ENCODE measurements around the gene COL1A1.

COL1A1 gene

DNA sequence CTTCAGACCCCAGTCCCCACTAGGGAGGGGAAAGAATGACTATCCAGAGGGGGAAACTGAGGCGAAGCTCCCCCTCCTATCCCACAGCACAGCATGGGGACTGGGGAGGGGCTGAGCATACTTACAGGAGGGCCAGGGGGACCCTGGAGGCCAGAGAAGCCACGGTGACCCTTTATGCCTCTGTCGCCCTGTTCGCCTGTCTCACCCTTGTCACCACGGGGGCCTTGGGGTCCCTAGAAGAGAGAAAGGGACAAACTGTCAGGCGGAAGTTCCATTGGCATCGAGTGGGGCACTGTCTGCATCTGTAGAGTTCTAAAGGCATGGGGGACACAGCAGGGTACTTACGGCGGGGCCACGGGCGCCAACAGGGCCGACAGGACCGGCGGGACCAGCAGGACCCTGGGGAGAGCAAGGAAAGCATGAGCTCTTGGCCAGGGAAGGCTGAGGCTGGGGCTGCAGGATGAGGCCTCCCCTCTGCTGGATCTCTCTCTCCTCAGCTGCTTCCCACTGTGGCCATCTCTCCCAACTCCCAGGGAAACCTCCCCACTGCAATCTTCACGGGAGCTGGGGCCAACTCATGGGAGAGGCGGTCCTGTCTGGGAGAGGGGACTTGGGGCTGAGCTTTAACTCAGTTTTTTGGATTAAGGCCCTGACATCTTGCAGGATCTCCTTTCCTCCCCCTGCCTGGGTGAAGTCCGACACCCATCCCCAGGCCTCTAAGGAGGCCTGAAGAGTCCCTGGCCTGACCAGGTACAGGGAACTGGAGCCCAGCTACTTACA, 13.5 kb downstream of the COL1A1 start:
- no peak for DNase-seq

DNA sequence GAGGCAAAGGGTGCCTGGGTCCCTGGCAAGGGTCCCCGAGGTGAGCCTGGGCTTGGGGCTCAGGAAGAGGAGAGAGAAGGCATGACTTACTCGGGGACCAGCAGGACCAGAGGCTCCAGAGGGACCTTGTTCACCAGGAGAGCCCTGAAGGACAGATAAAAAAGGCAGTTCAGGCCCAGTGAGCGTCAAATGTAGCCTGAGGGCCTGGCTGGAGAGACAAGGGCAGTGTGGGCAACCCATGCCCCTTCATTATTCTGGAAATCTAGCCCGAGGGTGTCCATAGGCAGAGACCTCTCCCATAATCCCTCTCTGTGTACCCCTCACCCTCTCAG, 14.1 kb downstream of the COL1A1 start:
- DNase-seq, result no peak

DNA sequence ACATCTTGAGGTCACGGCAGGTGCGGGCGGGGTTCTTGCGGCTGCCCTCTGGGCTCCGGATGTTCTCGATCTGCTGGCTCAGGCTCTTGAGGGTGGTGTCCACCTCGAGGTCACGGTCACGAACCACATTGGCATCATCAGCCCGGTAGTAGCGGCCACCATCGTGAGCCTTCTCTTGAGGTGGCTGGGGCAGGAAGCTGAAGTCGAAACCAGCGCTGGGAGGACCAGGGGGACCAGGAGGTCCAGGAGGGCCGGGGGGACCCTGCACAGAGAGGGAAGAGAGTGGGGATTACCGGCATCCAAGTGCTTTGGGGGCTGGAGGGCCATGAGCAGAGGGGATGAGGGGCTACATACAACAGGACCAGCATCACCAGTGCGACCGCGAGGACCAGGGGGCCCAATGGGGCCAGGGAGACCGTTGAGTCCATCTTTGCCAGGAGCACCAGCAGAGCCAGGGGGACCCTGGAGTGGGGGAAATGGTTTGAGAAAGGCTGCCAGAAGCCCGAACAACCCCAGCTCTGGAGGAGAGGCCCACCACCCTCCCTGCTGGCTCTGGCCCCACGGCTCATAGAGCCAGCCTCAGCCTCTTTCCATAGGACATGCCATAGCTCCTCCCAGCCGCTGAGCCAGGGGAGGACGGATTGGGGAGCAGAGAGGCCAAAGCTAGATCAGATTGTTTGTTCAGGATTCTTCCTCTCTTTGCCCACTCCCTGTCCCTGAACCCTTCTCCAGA, 14.6 kb downstream of the COL1A1 start:
- DNase-seq, result no peak

DNA sequence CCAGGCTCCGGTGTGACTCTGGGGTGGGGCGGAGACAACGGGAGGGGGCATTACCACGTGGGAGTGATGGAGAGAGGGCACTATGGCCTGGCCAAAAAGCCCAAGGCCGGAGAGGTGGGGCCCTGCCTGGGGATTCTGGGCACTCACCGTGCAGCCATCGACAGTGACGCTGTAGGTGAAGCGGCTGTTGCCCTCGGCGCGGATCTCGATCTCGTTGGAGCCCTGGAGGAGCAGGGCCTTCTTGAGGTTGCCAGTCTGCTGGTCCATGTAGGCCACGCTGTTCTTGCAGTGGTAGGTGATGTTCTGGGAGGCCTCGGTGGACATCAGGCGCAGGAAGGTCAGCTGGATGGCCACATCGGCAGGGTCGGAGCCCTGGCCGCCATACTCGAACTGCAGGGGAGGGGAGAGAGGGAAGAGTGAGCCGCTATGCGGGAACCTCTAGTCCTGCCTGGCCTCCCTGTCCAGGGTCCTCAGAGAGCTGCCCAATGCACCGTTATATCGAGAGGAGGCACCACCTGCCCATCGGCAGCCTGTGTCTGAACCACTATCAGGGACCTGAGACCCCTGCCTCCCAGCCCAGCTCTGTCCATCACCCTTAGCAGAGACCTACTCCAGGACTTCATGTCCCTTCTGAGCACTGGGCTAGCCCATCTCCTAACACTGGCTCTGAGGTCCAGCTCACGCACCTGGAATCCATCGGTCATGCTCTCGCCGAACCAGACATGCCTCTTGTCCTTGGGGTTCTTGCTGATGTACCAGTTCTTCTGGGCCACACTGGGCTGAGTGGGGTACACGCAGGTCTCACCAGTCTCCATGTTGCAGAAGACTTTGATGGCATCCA, 15.6 kb downstream of the COL1A1 start:
- DNase-seq, result no peak

DNA sequence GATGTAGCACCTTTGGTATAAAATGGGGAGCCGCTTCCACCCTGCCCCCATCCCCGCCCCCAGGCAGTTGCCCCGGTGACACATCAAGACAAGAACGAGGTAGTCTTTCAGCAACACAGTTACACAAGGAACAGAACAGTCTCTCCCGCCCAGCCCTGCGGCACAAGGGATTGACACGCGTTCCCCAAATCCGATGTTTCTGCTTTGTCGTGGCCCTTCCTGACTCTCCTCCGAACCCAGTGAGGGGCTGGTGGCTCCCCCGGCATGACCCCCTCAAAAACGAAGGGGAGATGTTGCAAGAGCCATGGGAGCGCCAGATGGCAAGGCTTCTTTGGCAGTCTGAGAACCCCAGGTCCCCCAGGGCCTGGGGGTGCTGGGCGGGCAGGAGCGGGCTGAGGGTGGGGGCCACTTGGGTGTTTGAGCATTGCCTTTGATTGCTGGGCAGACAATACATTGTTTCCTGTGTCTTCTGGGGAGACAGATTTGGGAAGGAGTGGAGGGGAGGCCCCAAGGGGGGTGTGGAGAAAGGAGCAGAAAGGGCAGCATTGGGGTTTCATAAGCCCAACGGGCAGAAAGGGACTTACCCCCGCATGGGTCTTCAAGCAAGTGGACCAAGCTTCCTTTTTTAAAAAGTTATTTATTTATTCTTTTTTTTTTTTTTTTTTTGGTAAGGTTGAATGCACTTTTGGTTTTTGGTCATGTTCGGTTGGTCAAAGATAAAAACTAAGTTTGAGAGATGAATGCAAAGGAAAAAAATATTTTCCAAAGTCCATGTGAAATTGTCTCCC, 16.6 kb downstream of the COL1A1 start:
- DNase-seq, result peak in 13 of 56 donors; percentile 5 to 59 (median 13)

DNA sequence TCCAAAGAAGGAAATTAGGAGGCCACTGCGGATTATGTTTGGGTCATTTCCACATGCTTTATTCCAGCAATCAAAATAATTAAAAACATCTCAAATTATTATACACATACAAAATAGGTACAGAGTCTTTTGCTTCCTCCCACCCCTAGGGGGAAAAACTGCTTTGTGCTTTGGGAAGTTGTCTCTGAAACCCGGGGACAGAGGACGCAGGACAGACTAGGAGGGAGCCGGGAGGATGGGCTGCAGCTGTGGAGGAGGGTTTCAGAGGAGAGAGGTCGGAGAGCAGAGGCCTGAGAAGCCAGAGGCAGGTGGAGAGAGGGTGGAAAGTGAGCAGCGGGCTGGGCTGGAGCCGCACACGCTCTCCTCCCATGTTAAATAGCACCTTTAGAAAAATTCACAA, 17.4 kb downstream of the COL1A1 start:
- peak in 1 of 56 donors; percentile 29 for DNase-seq

DNA sequence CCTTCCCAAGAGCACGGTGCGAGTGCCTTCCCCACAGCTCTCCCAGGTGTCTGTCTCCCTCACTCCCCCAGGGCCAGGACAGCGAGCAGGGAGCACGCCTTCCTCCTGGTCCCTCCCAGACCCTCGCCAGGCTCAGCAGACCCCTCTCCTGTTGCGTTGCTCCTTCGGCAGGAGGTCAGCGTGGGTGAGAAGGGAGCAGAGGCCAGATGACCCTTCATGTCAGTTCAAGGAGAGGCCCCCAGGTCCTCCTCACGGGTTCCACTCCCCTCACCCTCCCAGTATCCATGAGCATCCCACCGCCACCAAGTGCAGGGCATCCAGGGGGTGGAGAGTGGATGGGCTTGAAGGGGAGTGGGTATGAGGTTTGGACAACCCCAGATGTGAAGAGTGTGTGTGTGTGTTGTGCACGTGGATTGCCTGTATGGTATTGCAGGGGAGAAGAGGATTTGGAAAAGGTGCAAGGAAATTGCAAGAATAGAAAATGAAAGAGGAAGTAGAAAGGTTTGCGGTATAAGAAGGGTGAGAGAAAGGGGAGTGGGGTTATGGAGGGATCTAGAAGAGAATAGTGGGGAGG, 17.9 kb downstream of the COL1A1 start:
- DNase-seq, result no peak

DNA sequence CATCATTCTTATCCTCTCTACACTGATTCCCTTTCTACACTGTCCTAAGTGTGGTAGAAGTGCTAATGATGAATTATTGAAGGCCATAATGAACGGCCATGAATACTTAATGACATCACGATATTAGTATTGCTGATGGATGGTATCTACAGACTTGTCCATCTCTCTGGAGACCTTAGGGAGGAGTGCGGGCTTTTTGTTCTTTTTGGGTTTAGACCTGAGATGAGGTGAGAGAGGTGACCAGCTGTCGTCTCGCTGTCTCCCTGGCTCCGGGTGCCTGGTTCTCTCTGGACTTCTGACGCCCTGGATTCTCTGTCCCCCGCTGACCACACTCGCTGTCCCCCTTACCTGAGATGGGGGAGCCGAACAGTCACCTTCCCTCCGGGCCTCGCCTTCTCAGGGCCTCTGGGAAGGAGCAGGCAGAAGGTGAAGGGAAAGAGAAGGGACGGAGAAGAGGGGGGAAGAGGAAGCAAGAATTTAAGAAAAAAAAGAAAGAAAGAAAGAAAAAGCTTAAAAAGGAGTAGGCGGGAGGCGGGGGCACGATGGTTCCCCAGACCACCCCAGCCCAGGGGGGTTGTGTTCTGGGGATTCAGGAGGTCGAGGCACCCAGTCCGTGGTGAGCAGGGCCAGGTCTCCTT, 18.5 kb downstream of the COL1A1 start:
- DNase-seq, result no peak

DNA sequence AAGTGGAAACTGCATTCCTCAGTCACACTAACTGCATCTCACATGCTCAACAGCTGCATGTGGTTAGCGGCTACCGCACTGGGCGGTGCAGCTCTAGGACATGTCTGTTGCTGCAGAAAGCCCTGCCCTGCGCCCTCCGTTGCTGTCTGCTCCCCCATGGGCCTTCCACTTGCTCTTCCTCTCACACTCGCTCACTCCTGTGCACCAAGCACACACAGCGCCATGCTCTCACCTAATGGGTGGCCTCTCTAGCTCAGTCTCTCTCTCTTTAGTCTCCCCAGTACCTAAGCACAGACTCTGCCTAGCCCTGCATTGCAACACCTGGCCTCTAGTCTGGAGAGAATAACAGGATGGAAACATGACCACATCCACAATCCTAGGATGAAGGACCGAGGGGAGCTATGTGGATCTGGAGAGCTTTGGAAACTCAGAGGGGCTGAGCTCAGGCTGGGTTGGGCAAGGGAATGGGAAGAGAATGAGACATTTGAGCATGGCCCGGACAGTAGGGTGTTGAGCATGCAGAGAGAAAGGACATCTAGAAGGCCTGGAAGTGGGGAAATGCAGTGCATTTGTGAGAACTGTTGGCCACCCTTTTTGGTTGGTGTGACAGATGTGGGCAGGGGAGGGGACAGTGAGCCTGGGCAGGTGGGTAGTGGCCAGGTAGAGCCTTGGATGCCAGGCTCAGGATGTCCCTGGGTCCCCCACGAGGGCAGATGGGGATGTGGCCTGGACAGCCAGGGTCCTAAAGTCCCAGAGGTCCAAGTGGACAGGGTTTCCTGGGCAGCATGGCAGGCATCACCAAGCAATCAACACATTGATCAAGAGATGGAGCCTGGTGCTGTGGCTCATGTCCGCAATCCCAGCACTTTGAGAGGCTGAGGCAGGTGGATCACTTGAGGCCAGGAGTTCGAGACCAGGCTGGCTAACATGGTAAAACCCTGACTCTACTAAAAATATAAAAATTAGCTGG, 19.6 kb downstream of the COL1A1 start:
- DNase-seq, result peak in 1 of 56 donors; percentile 10

DNA sequence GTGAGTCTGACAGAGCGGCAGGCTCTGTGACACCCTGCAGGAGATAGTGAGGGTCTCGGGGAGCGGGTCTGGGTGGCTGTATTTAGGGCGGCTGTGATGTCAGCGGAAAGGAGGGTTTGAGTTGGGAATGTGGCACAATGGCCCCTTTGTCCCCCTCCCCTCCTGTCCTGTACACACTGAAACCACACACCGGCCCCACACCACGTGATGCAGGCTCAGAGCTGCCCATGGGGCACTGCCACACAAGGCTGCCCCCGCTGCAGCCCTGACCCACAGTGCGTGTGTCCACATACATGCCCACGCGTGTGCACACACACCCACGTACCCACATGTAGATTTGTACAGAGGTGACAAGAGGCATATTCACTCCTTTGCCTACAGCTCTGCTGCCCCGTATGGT, 20.3 kb downstream of the COL1A1 start:
- DNase-seq, result peak in 40 of 56 donors; percentile 12 to 89 (median 47)

DNA sequence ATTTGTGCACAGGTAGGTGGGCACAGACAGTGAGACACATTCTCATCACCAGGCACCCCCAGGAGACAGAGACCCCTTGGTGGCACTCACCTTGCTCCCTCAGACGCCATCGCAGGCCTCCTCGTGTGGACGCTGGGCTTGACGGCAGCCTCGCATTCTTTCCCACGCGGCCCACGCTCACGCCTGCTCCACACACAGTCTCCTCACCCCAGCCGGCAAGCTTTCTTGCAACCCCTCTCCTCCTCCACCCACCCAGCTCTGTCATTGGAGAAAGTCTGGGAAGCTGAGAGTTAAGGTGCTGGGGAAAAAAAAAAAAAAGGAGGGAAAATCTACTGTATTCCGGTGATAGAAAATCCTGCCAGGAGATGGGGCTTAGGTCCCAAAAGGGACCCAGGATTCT, 20.8 kb downstream of the COL1A1 start:
- DNase-seq, result peak in 1 of 56 donors; percentile 31

DNA sequence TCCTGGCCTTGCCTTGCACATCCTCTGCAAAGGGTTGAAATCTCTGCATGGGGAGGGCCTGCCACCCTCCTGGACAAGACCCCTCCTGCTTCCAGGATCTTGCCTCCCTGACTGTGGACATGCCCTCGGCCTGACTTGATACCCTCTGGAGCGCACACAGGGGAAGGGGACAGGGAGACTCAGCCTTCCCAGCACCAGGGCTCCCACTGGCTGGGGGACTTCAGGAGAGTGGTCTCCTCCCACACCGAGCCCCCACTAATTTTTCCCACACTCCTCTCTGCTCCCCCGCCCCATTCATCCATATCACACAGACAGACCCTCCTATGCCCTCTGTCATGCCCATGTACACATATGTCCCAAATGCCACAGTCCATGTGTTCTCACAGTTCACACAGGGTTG, 21.3 kb downstream of the COL1A1 start:
- no peak for DNase-seq

DNA sequence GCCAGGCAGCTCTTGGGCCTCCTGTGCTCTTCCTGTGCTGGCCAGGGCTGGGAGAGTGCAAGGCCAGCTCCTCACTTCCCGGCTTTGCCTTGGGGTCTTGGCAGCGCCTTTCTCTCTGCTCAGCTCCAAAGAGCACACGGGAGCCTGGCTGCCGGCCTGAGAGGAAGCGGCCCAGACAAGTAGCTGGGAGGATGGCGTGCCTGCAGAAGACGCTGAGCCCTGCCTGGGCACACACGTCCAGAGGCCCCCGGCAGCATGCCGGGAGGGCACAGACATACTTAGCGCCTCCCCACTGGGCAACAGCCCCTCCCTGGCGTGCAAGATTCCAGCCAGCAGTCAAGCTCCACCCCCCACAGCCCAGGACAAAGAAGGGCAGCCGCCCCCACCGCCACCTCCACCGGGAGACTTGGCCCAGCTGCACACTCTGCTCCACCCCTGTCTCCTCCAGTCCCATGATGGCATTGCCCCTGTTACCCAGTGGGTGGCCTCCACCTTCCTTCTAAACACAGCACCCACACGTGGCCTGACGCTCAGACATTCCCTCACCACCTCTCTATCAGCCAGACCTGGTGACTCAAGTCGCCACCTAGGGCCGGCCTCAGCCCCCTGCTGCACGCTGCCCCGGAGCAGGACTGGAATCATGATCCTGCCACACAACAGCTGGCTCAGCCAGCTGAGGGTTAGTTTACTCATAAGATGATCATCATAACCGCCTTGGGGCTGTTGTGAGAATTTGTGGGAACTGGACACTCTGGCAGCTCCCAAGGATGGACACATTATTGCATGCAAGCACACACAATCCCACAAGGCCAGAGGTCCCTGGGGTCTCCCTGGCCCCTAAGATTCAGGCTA, 23.2 kb downstream of the COL1A1 start:
- peak in 36 of 56 donors; percentile 7 to 79 (median 43) for DNase-seq

DNA sequence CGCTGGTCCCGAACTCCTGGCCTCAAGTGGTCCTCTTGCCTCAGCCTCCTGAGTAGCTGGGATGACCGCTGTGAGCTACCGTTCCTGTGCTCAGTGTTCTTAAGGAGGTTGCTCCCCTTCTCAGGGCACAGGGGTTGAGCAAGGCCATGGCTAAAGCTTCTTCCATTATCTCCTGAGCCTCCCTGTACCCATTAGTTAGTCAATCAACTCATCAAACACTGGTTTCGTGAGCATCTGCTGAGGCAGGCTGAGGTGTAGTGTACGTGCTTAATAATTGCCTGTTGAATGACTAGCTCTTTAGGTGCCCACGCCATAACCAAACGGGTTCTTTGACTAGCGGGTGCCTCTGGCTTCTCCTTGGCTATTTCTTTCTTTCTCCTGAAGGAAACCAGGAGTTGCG, 24.0 kb downstream of the COL1A1 start:
- no peak for DNase-seq

DNA sequence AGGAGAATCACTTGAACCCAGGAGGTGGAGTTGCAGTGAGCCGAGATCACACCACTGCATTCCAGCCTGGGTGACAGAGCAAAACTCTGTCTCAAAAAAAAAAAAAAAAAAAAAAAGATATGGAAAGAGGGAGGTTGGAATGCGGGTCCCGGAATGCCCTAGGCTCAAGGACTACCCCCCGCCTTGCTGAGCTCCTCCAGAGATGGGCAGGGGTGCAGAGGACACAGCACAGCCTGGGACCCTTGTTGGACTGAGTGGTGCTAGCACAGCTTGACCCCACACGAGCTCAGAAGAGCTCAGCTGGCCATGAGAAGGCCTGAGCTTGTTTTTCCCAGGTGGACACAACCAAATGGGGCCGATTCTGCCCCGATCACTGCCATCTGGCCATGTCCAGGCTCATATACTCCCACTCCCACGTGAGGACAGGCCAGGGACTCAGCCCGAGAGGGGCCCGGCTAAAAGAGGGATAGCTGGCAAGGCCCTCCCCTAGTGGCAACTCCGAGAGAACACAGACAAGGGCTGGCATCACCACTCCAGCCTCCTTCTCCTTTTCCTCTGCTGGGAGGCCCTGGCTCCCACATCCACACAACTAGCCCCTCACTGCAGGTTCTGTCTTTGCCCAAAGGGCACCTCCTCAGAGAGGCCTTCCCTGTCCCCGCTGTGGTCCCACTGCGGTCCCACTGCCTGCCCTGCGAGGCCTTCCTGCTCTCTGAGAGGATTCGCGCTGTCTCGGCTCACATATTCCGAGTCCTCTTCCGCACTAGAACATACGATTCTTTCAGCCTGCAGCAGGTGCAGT, 24.7 kb downstream of the COL1A1 start:
- no peak for DNase-seq

DNA sequence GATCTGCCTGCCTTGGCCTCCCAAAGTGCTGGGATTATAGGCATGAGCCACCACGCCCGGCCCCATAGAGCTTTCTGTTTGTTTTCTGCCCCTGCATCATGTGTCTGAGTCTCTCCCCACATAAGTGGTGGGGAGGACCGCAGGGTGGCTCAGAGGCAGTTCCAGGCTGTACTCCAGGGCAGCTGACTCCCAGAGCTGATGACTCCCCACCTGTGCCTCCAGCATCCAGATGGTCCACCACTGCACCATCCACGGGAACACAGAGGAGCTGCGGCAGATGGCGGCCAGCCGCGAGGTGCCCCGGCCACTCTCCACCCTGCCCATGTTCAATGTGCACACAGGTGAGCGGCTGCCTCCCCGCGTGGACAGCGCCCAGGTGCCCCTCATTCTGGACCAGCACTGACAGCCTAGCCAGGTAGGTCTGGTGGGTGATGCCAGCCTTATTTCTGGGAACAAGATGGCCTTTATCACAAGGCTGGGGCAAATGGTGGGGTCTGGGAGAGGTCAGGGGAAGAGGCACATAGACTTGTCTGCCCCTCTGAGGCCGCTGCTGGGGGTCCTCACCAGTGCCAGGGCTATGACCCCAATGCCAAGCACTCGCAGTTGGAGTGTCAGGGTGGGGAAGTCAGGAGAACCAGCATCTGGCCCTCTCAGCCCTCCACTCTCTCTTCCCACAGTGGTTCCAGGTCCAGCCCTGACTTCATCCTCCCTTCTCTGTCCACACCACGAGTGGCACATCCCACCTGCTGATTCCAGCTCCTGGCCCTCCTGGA, 26.2 kb downstream of the COL1A1 start:
- DNase-seq, result no peak

Measured in amygdala (tissue), 56 donors.